PFSK-1 (cell line): ENCODE measurements around the gene RNF145.

Experiments used
- POLR2AphosphoS5 ChIP-seq: IDR thresholded peaks from 2 replicates; pipeline ENCODE4 v1.6.1; 2012; ENCODE audit warnings: low read depth, mild to moderate bottlenecking, control low read depth, low read length, moderate library complexity
- SIN3A ChIP-seq: IDR thresholded peaks from 2 replicates; pipeline ENCODE4 v1.6.1; 2012; ENCODE audit warnings: mild to moderate bottlenecking, low read length, moderate library complexity, borderline replicate concordance; ENCODE audit not compliant: insufficient read depth

DNA sequence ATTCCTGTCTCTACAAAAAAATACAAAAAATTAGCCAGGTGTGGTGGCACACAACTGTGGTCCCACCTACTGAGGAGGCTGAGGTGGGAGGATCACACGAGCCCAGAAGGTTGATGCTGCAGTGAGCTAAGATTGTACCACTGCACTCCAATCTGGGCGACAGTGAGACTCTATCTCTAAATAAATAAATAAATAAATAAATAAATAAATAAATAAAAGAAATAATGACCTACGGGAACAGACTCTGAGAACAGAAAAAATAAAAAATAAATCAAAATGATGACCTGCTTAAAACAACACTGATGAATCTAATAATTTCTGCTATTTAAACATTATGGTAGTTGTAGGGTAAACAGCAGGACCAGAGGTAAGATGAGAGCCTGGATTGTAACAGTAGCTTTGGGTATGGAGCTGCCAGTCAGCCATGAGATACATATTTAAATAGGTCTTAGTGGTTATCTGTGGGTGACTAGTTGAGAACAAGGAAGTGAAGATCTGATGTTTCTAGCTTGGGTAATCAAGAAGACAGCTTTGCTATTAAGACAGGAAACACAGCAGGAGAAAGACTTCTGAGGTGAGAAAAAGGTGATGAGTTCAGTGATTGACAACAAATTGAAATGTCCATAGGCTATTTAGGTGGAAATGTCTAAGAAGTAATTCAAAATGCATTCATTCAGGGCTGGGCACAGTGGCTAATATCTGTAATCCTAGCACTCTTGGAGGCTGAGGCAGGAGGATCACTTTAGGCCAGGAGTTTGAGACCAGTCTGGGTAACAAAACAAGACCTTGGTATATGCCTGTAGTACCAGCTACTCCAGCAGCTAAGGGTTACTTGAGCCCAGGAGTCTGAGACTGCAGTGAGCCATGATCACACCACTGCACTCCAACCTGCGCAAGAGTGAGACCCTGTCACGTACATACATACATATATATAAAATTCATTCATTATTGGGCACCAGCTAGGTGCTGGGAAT lies 11.0 kb downstream of the RNF145 start:
- no peak for TF ChIP-seq POLR2AphosphoS5
- TF ChIP-seq SIN3A, result no peak
